ENCODE results near the gene RUNX2. TPM values are rescaled to one million over a fixed set of nuclear protein-coding genes. Genes with fewer than 3 reads are reported as not detected.

RUNX2 gene
- total RNA-seq, 3 donors from 2014 or later: 2.0 to 4.4 (median 3.4) TPM

DNA sequence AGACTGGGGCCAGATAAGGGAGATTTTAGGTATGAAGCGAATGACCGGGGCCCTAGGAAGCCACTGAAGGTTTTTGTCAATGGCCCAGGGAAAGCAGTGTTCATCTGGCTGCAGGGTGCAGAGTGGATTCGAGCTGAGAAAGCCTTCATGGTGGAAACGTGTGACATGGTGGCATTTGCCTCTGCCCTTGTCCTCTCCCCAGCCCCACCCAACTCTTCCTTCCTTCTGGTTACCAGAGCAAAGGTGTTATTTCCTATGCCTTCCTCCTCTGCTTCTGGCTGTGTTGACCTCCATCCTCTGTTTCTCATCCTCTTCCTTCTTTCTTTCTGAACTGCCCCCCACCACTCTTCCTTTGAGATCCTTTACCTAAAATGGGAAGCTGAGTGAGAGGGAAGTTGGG lies 244.7 kb downstream of the RUNX2 start:
- Histone ChIP-seq H3K4me1 (ENCODE audit: low read depth) (no peaks in the 10 kb centered on the region), H3K4me3 (no peak overlapping the region), H3K36me3 (ENCODE audit: low read depth) (no peaks in the 10 kb centered on the region), H3K9me3 (no peaks in the 10 kb centered on the region)
- TF ChIP-seq, protein P1, sequence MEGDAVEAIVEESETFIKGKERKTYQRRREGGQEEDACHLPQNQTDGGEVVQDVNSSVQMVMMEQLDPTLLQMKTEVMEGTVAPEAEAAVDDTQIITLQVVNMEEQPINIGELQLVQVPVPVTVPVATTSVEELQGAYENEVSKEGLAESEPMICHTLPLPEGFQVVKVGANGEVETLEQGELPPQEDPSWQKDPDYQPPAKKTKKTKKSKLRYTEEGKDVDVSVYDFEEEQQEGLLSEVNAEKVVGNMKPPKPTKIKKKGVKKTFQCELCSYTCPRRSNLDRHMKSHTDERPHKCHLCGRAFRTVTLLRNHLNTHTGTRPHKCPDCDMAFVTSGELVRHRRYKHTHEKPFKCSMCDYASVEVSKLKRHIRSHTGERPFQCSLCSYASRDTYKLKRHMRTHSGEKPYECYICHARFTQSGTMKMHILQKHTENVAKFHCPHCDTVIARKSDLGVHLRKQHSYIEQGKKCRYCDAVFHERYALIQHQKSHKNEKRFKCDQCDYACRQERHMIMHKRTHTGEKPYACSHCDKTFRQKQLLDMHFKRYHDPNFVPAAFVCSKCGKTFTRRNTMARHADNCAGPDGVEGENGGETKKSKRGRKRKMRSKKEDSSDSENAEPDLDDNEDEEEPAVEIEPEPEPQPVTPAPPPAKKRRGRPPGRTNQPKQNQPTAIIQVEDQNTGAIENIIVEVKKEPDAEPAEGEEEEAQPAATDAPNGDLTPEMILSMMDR (IDR thresholded peaks at IDR 0.05): no peak
- ATAC-seq: no peak
- intact Hi-C loops (cut with DNase I, micrococcal nuclease): no loop called here
- DNase-seq: no peak

DNA sequence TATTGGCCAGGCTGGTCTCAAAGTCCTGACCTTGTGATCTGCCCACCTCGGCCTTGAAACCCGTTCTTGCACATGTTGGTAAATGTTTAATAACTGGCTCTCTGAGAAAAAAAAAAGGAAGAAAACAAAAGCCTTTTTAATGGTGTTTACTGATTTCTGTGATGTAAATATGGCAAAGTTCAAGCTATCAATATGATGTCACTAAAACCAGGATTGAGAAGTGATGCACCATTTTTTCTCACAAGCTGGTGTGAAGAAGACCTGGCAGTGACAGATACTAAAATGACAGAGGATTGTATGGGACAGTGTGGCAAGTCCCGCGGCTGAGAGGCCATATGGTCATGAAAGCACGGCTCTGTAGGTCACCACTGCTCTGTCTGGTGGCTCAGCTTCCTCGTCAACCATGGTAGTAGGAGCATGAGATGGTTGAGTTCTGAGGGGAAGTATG lies 245.9 kb downstream of the RUNX2 start:
- Histone ChIP-seq H3K9me3 (no peaks in the 10 kb centered on the region), H3K36me3 (ENCODE audit: low read depth) (no peaks in the 10 kb centered on the region), H3K4me3 (no peak overlapping the region), H3K4me1 (ENCODE audit: low read depth) (no peaks in the 10 kb centered on the region)
- TF ChIP-seq, protein P1 (IDR thresholded peaks at IDR 0.05): no peak
- intact Hi-C loops (cut with DNase I, micrococcal nuclease): no loop called here
- no peak for ATAC-seq
- DNase-seq: no peak

DNA sequence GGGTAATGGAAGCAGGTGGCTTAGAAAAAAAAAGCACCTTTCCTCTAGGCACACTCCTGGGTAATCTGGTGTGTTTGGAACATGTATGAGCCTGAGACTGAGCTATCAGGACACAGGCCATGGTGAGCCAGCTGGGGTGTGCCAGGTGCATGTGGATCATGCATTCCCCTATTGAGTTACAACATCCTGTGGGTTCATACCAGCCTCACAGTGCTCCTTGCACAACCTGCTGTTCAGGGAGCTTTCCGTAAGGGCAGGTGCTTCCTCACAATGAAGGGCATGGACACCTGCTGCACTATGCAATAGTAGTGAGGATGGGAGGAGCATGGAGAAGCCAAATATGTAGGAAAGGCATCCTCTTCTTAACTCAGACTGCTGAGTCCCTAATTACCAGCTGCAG lies 246.8 kb downstream of the RUNX2 start:
- no peaks in the 10 kb centered on the region for H3K9me3 ChIP-seq
- H3K4me3 ChIP-seq: no peak overlapping the region
- TF ChIP-seq, protein P1 (IDR thresholded peaks at IDR 0.05): no peak
- intact Hi-C loops (cut with DNase I, micrococcal nuclease): no loop called here
- DNase-seq: no peak
- H3K36me3 ChIP-seq (ENCODE audit: low read depth): no peaks in the 10 kb centered on the region
- no peaks in the 10 kb centered on the region for H3K4me1 ChIP-seq (ENCODE audit: low read depth)
- ATAC-seq: no peak

DNA sequence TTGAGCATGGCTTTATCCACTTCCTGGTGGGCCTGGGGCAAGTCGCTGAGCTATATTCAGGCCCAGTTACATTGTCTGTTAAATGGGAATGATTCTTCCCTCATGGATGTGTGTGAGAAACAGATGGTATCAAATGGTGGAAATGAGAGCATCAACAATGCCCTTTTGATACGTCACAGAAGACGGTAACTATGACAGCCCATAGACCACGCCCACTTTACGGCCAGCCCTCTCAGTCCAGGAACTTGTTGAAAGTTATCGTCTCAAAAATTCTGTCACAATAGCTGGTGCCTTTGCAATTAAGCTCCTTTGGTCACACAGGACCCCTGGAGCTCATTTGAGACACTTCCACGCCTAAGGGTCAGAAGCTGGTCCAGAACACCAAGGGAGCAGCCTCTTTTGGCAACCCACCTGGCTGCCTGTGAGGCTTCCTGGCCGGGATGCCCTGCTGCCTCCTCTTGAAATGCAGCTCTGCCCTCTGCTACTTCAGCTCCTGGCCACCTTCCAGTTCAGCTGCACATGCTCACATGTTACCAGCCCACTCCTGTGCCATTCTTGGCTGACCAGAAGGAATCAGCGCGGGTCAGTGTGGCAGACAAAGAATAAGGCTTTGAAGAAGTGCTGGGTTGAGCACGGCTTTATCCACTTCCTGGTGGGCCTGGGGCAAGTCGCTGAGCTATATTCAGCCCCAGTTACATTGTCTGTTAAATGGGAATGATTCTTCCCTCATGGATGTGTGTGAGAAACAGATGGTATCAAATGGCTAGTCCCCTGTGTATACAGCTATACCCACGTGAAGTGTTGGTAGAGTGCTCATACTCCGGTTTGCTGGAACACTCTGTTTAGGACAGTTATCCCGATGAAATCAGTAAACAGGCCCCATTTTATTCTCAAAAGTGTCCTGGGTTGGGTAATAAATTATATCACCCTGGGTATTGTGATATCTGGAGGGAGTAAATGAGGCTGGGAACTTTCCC lies 248.8 kb downstream of the RUNX2 start:
- no peak for ATAC-seq
- intact Hi-C loops (cut with DNase I, micrococcal nuclease): no loop called here

DNA sequence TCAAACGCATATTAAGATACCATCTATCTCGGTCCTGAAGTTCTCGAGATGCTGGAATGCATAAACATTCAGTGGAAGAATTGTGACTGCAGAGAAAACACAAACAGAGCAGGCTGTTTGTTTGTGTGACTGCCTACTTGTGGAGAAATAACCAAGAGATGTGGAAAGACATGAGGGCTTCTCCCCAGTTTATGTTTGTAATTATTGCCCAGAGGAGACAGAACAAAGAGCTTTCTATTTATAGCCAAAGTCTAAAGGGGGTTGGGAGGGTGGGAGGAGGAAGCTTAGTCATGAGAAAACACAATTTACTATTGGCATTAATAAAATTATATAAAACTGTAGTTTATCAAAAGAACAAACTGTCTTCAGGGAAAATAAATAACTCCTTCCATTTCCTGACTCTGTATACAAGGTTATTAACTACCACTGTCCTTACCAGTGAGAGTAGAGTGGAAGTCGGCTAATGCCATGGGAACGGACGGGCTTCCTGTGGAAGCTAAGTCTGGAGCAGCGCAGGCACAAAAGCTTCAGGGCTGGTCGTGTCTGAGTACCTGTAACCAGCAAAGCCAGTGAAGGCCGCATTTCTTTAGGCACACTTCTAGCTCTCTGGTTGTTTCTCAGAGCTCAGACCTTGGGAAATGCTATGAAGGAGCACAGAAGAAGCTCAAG lies 249.8 kb downstream of the RUNX2 start:
- no peak for DNase-seq
- Histone ChIP-seq H3K4me3 (no peak overlapping the region), H3K9me3 (no peaks in the 10 kb centered on the region), H3K36me3 (ENCODE audit: low read depth) (no peaks in the 10 kb centered on the region), H3K4me1 (ENCODE audit: low read depth) (no peaks in the 10 kb centered on the region)
- no peak for ATAC-seq
- TF ChIP-seq, protein P1 (IDR thresholded peaks at IDR 0.05): no peak
- intact Hi-C loops (cut with DNase I, micrococcal nuclease): no loop called here

More for the DNA sequence above, 248.8 kb downstream of the RUNX2 start:
- no peak overlapping the region for H3K4me3 ChIP-seq
- no peaks in the 10 kb centered on the region for H3K4me1 ChIP-seq (ENCODE audit: low read depth)
- TF ChIP-seq, protein P1 (IDR thresholded peaks at IDR 0.05): no peak
- no peak for DNase-seq
- no peaks in the 10 kb centered on the region for H3K36me3 ChIP-seq (ENCODE audit: low read depth)
- no peaks in the 10 kb centered on the region for H3K9me3 ChIP-seq
